Effector CD8-positive, alpha-beta T cell (primary cell): ENCODE measurements around the gene IQCK.

Experiments
- DNase-seq: peaks from one replicate; lab custom pipeline; 2025; lab: John Stamatoyannopoulos, UW

Gene IQCK

DNA sequence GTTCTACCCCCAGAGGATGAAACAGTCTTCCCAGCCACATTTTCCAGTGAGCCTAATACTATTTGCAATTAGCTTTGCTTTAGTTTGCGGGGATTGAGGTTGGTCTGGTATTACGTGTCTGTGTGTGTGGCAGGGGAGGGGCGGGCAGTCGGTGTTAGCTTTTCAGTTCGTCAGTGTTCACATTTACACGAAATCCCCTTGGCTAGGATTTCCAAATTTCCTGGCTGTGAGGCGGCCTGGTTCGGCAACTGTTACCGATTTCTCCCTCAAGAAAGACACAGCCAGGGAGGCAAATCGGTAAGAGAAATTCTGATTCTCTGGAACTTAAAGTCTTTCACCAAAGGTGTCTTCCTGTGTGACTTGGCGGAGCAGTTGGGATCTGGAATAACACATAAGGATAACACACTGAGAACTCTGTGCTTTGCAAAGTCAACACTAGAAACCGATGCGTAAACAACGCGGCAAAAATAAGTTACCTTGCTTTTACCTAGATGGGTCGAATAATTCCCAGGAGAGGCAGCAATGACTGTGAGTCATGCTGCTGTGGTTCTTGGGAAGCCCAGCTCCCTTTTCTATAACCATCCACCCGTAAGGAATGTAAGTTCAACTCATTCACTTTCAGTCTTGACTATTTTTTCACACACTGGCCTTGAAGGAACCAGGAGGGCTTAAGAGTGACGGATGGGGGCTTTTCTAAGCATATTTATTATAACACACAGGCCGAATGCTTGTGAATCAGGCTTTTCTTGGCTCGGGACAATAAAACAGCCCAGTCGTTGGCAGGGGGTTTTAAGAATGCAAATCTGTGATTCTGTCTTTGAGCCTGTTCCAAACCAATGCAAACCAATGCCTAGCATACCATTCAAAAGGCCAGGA is 142.3 kb downstream of the IQCK start:
- no peak for DNase-seq

DNA sequence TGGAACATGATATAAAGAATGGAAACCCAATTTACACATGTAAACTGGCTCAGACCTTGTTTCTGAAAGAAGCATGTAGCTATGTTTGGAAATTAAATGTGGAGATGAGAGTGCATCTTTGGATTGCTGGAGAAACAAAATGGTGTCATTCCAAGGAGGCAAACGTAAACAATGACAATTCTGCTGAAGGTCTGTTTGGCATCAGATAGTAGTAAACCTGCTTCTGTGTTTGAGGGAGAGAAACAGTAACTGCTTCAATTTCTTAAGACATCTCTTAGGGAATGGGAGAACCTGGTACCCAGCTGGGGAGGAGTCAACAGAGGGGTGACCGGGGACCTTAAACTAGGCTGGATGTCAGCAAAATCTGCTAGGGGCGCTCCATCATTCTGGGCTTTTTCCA is 143.1 kb downstream of the IQCK start:
- DNase-seq: no peak

DNA sequence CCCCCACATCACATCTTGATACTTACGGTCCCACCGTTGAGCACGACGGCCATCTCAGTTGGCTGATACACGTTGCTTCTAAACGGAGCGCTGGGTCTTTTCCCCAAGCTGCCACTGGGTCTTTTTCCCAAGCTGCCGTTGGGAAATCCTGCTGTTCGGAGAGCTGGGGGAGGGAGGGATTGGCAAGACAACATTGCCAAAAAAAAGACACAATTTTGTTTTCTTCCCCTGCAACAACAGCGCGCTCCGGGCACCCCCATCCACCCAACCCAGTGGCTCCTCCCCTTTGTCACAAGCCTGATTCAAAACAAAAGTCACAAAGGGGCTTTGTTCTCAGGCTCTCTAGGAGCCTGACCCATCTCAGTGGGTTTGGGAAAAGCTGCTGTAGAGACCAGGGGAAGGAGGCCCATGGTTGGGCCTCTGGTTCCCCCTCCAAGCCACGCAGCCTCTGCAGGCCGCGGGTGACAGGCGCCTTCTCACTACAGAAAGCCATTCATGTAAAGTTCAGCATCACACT is 143.8 kb downstream of the IQCK start:
- no peak for DNase-seq

DNA sequence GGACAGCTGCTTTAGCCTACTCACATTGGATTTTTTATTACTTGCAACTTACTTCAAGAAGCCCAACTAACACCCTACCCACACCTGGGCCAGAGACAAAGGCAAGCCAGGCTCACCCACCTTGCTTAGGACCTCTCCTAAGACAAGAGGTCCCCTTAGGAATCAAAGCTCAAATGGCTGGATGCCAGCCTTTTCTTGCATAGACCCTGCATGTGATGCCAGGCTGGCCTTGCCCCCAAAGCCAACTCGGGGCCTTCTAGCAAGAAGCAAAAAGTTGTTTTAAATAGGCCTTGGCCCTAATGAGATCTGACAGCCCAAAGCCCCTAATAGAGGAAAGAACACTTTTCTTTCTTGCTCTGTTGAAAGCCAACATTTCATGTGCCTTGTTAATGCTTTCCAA is 145.9 kb downstream of the IQCK start:
- DNase-seq: no peak

DNA sequence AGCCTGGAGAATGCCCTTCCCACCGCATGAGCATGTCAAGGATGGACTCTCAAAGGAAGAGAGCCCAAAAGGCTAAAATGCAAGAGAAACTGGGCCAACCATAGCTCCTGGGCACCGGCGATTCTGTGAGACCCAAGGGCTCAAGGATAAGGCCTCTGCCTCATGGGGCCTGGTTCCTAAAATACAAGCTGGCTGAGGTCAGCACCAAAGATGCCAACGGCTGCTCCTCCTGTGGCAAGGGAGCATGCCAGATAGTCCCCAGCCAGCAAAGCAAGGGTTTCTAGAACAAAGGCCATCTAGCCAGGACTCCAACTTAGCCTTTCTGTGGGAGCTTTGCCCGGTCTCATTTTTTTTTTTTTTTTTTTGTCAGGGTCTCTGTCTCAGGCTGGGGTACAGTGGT is 146.5 kb downstream of the IQCK start:
- no peak for DNase-seq

DNA sequence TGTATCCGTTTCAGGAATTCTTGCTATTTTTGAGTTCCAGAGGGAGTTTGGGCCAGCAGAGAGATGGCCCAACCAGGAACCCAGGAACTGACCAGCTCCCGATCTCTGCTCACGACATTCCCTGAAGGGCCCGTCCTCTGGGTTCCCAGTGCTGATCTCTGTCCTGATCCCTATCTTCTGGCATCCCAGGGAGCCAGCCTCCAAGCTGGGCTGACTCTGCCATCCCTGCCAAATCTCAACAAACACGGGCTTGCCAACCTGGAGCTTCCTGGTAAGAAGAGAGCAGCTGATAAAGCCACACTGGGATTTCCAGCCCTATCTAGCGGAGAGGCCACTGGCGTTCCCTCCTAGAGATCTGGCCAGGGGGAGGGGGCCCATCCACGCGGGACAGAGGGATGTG is 150.3 kb downstream of the IQCK start:
- DNase-seq: no peak

DNA sequence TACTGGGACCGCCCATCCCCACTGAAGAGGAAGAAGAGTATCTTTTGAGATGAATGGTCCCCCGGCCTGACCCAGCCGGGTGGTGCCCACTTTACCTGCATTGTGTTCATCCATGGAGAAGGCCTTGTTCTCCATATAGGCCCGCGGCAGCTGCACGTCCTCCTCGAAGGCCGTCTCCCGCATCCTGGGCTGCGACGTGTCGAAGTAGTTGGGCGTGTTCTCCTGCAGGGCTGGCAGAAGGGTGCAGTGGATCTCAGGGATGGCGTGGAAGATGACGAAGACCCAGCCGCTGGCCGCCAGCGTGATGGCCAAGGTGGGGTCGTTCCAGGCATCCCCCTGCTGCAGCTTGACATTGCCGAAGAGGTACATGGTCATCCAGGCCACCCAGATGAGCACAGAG is 153.7 kb downstream of the IQCK start:
- no peak for DNase-seq

DNA sequence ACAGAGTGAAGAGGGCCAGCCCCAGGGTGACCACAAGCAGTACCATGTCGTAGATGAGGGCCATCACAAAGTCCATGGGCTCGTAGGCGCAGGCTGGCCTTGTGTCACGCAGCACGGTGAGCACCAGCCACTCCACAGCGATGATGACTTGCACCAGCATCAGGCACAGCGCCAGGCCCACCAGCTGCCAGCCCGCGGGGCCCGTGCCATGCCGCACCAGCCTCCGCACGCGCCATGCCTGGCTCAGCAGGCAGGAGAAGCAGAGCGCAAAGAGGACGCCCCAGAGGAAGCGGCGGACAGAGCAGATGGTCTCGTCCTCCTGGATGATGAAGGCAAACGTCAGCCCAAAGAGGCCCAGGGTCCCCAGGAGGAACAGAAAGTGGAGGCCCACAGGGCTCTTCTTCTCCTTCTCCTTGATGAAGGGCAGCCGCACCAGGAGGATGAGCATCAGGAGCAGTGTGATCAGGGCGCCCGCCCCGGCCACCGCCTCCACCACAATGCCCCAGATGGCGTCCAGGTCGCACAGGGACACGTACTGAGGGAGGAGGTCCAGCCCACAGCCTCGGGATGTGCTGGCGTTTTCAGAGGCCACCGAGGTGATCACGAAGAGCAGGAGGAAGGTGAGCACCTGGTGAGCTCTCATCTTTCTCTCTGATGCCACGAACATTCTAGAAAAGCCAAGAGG is 154.2 kb downstream of the IQCK start:
- no peak for DNase-seq

DNA sequence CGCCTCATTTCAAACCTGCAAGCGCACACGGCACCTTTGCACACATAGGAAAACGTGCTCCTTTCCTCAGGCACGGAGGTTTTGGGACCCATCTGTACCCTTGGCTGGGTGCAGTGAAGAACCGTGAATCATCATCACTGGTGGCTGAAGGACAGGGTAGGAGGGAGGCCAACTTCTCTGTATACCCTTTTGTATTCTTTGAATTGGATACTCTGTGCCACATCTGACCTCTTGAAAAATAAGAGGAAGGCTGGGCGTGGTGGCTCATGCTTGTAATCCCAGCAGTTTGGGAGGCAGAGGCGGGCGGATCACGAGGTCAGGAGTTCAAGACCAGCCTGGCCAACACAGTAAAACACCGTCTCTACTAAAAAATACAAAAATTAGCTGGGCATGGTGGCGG is 154.9 kb downstream of the IQCK start:
- no peak for DNase-seq

DNA sequence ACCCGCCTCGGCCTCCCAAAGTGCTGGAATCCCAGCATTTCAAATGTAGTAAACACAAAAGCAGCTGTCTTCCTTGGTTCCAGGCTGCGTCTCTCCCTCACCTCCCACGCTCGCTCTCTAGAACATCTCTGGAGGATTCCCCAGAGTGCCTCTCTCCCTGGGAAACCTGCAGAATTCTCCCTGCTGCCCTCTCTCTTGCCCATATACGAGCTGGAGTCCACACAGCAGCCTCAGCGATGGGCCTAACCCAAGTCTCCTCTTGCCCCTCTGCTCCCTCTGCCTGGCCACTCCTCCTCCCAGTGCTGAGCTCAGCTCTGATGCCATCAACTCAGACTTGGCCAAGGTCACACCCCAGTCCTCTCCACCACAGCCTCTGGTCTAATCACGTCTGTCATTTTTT is 156.0 kb downstream of the IQCK start:
- DNase-seq: no peak

DNA sequence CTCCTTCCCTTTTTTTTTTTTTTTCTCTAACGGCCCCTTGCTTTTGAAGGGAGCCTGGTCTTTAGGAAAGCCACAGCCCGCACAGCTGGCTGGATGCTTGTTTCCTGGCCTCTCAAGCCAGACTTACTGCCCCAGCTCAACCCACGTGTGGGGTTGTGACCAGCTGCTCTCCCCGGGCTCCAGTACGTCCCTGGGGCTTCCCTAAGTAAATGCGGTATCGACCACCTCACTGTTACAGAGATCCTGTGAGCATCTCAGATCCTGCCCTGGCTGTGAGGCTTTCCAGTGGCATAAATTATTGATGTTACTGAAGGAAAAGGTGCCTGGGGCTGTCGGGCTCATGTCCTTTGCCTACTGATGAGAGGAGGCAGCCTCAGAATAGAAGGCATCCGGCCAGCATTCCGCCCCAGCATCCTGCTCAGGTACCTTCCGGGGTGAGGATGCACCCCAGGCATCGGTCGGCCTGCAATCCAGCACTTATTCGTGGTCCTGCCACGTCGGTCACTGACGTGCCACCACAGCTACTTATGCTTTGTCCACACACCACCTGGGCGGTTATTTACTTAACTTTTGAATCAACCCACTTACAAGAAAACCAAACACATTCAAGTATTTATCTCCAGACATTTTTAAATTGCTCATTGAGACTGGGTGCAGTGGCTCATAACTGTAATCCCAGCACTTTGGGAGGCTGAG is 156.9 kb downstream of the IQCK start:
- DNase-seq: no peak

DNA sequence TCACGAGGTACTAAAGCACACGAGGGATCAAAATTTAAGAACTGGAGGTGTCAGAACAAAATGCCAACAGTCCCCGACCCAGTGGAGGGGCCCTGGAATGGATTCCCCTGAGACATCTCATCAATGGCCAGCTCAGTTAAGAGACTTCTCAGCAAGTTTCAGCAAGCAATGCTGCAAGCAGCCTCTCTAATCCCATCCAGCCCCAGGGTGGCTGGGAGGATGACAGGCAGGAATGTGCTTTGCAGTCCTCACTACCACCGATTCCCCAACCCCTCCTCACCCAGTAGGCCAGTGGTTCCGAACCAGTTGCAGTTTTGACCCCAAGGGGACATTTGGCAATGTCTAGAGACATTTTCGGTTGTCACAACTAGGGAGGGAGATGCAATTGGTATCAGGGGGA is 157.8 kb downstream of the IQCK start:
- DNase-seq: no peak

DNA sequence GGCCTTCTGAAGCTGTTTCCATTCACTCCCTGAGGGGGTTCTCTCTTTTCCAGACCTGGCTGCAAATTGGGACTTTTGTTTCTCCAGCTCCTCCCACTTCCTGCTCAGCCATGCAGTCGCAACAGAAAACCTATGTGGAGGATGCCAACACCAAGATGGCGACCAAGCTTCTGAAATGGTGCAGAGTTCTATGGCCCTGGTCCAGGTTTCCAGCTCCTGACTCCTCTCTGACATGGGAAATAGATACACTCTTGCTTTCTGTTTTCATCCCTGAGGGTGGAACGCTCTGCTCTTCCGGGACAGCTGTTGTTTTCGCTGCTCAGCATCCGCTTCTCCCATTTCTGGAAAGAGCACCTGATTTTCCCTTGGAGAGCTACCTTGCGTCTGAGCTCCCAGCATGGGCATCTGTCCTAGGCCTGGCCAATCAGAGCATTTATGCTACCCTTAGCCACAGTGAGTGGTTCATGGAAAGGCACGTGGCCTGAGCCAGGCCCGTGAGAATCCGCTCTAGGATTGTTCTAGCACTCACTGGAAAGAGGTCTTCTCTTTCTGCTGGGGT is 158.5 kb downstream of the IQCK start:
- no peak for DNase-seq

DNA sequence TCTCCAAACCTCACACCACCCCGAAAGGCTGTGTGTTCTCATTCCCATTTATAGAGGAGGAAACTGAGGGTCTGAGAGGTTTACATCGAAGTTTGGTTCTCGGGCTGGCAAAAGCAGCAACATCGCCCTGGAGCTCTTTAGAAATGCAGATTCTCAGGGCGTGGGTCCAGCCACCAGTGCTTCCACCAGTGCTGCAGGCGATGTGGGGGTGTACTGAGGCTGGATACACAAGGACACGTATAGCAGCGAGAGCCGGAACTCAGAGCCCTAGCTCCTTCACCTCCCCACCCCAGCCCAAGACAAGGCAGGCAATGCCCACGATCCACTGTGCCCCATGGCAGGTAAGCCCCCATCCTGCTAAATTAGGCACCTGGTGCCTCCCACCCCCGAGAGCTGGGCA is 160.7 kb downstream of the IQCK start:
- no peak for DNase-seq

DNA sequence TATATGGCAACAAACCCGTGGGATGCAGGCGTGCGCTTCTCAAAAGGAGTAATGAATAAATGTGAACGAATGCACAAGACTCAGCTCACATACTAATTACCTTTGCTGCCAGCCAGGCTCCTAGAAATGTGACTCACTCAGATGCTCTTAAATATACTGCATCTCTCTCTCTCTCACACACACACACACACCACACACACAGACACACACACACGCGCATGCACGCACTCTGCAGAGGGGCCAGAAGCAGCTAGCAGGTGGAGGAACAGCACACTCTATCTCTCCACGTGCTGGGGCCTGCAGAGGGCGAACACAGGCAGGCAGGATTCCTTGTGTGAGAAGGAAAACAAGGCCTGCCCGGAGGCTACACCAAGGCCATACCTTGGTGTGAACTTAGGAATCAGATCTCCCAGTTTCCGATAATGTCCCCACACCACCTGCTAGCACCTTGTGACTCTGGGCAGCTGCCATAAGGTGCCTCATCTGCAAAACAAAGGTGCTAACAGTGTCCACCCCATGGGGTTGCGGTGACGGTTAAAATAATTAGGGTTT is 161.2 kb downstream of the IQCK start:
- DNase-seq: no peak

DNA sequence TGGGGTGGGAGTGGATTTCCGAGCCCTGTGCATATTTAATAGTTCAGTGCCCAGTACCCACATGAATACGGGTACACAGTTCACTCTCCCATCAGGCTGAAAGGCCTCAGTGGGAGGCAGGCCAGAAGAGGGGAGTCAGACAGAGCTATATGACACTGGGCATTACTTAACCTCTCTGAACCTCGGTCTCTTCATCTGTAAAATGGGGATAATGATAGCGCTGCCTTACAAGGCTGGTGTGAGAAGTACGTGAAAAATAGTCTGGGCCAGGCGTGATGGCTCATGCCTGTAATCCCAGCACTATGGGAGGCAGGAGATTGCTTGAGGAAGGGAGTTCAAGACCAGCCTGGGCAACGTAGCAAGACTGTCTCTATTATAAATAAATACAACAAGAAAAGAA is 163.0 kb downstream of the IQCK start:
- no peak for DNase-seq

DNA sequence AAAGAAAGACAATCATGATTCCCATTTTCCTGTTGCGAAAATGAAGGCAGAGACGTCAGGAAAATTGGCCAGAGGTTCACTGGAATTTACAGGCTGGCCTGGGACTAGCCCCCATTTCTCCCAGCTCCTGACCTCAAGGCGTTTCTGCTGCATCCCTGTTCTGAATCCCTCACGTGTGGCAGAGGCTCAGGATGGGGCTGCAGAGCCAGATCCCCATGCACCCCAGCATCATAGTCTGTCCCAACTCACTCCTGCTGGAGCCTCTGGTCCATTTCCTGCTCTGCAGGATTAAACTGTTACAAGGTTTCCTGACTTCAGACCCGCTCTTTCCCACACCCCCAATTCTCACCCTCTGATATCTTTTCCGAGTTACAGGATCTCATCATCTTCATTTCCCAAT is 163.7 kb downstream of the IQCK start:
- no peak for DNase-seq

DNA sequence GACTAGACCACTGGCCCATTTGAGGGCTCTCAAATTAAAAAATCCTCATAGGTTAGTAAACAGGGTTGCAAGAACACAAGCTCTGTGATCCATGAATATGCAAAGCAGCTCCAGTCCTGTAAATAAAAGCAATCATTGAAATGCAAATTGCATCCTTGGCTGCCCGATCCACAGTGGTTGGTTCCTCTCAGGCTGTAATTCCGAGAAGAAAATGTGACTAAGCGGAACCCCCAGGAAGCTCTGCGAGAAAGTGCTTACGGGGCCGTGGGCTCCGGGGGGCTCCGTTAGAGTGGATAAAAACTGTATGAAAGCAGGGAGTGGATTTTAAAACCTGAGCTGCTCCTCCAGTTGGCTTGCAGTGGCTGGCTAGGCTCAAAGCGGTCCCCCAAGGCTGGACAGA is 164.1 kb downstream of the IQCK start:
- DNase-seq: no peak

DNA sequence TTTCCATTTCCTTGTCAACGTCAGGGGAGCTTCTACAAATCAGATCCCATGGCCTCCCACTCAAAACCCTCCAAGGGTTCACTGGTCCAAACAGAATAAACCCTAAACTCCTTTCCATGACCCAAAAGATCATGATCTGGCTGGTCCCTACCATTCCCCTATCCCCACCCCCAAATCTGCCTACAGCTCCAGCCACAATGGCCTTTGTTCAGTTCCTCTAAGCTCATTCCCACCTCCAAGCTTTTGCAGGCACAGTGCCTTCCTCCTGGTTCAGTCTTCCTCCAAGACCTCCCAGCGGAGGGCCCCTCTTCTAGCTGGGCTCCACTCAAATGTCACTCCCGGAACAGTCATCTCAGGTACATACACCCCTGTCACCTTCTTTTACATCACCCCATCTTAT is 164.6 kb downstream of the IQCK start:
- DNase-seq: no peak

DNA sequence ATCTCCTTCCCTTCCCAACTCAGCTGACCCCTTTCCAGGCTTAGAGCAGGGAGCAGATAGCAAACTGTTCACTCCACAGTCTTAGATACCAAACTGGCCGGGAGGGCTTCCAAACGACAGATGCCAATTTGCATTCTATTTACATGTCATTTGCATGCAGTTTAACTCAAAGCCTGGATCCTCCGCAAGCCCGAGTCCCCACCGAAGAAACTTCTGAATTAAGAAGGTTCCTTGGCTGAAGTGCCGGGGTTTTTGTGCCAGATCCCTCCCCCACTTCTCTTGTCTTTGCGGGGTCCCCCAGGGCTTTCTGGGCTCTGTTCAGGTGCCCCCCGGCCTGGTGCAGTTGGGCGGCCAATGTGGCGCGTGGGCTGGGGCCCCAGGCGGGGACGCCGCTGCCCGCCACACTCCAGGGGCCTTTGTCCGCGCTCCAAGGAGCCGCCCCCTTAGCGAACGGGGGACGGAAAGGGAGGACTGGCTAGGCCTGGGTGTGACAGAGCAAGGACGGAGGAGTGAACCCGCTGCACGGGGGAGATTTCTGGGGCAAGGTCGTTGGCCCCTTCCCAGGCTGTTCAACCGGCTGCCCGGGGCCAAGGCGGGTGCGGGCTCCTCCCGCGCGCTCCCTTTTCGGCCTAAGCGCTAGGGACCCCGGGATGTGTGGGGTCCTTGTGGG is 165.4 kb downstream of the IQCK start:
- no peak for DNase-seq

DNA sequence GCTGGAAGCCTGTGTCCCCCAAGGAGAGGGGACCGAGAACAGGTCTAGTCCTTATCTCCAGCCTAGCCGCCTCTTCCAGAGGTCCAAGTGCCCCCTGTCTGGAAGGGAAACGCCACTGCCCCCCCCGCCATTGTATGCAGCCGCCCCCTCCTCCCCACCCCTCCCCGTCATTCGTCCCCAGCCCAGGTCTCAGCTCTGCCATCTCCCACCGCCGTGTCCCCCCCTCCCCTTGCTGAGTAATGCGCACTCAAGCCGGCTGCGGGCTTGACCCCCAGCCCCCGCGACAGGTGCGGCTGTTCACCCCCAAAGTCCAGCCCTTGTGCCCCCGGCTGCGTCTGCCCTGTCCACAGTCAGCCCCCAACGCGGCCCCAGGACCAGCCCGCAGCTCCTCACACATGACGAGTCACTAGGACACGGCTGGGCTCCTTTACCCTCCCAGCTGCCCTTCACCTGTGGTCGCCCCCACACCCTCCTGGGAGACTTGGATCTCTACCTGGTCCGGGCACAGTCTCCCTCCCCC is 166.0 kb downstream of the IQCK start:
- DNase-seq: no peak
